Measurements from ENCODE around the gene KCNQ1. TPM values are rescaled to one million over a fixed set of nuclear protein-coding genes. Genes with fewer than 3 reads are reported as not detected.

KCNQ1 gene
- total RNA-seq, 1 donor from 2014 or later, result 1.6 TPM

GRCh38 chr11:2537896-2538724, 93.3 kb downstream of the KCNQ1 start:
- FAIRE-seq (no peak), DNase-seq (ENCODE audit: low read depth) (no peak)
- Histone ChIP-seq H3K4me3 (ENCODE audit: low read depth, low read length) (no peak overlapping the region), H3K36me3 (ENCODE audit: control insufficient read depth, insufficient read depth, low read length) (no peaks in the 10 kb centered on the region), H3K27me3 (ENCODE audit: control insufficient read depth, insufficient read depth, low read length) (no peaks in the 10 kb centered on the region)
- no peak for TF ChIP-seq CTCF (IDR thresholded peaks at IDR 0.05; ENCODE audit: insufficient read depth, low read length, severe bottlenecking)

GRCh38 chr11:2538951-2539350, 94.1 kb downstream of the KCNQ1 start:
- Histone ChIP-seq H3K4me3 (ENCODE audit: low read depth, low read length) (no peak overlapping the region), H3K27me3 (ENCODE audit: control insufficient read depth, insufficient read depth, low read length) (no peaks in the 10 kb centered on the region), H3K36me3 (ENCODE audit: control insufficient read depth, insufficient read depth, low read length) (no peaks in the 10 kb centered on the region)
- TF ChIP-seq CTCF (IDR thresholded peaks at IDR 0.05; ENCODE audit: insufficient read depth, low read length, severe bottlenecking), result no peak
- no peak for DNase-seq (ENCODE audit: low read depth)
- FAIRE-seq, result no peak

GRCh38 chr11:2539371-2540222, 94.8 kb downstream of the KCNQ1 start:
- no peak for DNase-seq (ENCODE audit: low read depth)
- no peak for FAIRE-seq
- H3K27me3 ChIP-seq (ENCODE audit: control insufficient read depth, insufficient read depth, low read length), result no peaks in the 10 kb centered on the region

GRCh38 chr11:2540223-2540991, 95.6 kb downstream of the KCNQ1 start:
- DNase-seq (ENCODE audit: low read depth) (no peak), FAIRE-seq (no peak)
- H3K27me3 ChIP-seq (ENCODE audit: control insufficient read depth, insufficient read depth, low read length), result no peaks in the 10 kb centered on the region
- H3K4me3 ChIP-seq (ENCODE audit: low read depth, low read length), result no peak overlapping the region
- no peak for TF ChIP-seq CTCF (IDR thresholded peaks at IDR 0.05; ENCODE audit: insufficient read depth, low read length, severe bottlenecking)
- no peaks in the 10 kb centered on the region for H3K36me3 ChIP-seq (ENCODE audit: control insufficient read depth, insufficient read depth, low read length)

More at GRCh38 chr11:2539371-2540222, 94.8 kb downstream of the KCNQ1 start:
- Histone ChIP-seq H3K4me3 (ENCODE audit: low read depth, low read length) (no peak overlapping the region), H3K36me3 (ENCODE audit: control insufficient read depth, insufficient read depth, low read length) (no peaks in the 10 kb centered on the region)
- no peak for TF ChIP-seq CTCF (IDR thresholded peaks at IDR 0.05; ENCODE audit: insufficient read depth, low read length, severe bottlenecking)

- TF ChIP-seq CTCF (IDR thresholded peaks at IDR 0.05; ENCODE audit: insufficient read depth, low read length, severe bottlenecking), result no peak
Observed at GRCh38 chr11:2540992-2541680, 96.3 kb downstream of the KCNQ1 start.

More at GRCh38 chr11:2540992-2541680, 96.3 kb downstream of the KCNQ1 start:
- no peak for DNase-seq (ENCODE audit: low read depth)
- FAIRE-seq, result no peak
- Histone ChIP-seq H3K27me3 (ENCODE audit: control insufficient read depth, insufficient read depth, low read length) (no peaks in the 10 kb centered on the region), H3K36me3 (ENCODE audit: control insufficient read depth, insufficient read depth, low read length) (no peaks in the 10 kb centered on the region), H3K4me3 (ENCODE audit: low read depth, low read length) (no peak overlapping the region)

All from bronchial epithelial cell (primary cell).